ENCODE data around the gene ITPK1.

- TF ChIP-seq CTCF (IDR thresholded peaks at IDR 0.05) (no peak), POLR2A (IDR thresholded peaks at IDR 0.05) (no peak)
These were observed 217.7 kb downstream of the ITPK1 start for GRCh38 chr14:92897922-92898565.

Data from thyroid gland (tissue), 4 donors.